HG02678 (cell line): ENCODE data around the gene ELP2.
A peak's percentile ranks its signal among the peaks of the same experiment; 100 is the strongest.
"Not testable (repeated sequence)": the region's sequence is repeated elsewhere in the genome, so short reads cannot be mapped to it uniquely, and the experiment has no call there.

Experiments used
- ATAC-seq: cut with Tn5 transposase; IDR thresholded peaks from one replicate; pipeline ENCODE4 v1.9.1; 2021; ENCODE audit warnings: mild to moderate bottlenecking, moderate library complexity; ENCODE audit not compliant: unreplicated experiment

ELP2 gene, protein sequence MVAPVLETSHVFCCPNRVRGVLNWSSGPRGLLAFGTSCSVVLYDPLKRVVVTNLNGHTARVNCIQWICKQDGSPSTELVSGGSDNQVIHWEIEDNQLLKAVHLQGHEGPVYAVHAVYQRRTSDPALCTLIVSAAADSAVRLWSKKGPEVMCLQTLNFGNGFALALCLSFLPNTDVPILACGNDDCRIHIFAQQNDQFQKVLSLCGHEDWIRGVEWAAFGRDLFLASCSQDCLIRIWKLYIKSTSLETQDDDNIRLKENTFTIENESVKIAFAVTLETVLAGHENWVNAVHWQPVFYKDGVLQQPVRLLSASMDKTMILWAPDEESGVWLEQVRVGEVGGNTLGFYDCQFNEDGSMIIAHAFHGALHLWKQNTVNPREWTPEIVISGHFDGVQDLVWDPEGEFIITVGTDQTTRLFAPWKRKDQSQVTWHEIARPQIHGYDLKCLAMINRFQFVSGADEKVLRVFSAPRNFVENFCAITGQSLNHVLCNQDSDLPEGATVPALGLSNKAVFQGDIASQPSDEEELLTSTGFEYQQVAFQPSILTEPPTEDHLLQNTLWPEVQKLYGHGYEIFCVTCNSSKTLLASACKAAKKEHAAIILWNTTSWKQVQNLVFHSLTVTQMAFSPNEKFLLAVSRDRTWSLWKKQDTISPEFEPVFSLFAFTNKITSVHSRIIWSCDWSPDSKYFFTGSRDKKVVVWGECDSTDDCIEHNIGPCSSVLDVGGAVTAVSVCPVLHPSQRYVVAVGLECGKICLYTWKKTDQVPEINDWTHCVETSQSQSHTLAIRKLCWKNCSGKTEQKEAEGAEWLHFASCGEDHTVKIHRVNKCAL

DNA sequence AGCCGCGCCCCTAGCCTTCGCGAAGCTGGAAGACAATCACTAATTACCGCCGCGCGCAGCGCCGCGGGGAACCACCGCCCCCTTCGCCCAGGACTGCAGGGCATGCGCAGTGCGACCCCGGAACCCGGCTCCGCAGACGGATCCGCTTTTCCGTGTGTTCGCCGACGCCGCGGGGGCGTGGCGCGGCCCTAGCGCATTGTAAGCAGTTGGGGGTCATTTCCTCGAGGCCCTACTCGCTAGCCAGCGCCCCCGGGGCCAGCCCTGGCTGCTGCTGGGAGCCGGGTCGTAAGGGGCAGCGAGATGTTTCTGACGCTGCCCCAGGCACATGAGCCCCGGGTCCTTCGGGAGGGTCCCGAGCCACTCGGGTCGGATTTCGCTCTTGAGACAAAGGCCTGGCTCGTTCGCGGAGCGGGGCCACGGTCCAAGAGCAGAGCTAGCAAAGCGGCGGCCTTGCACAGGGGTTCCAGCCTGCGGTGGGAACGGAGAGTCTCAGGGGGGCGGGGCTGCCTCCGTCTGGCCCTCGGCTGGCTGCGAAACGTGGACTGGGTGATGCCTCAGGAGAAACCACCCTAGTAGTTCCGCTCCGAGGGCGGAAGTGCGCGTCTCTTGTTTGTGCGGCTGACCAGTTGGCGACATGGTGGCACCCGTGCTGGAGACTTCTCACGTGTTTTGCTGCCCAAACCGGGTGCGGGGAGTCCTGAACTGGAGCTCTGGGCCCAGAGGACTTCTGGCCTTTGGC lies at the start of gene ELP2, which contains the start of gene SLC39A6:
Gene ELP2, plus strand, starts transcription at position 600 of the 739 bp plus-strand sequence. Its CDS starts 35 bp downstream, at position 635.
Gene SLC39A6, minus strand, starts transcription at position 41 of the 739 bp plus-strand sequence. CDS start 2,333 bp downstream, outside the sequence.
- ATAC-seq = peak; percentile 92

DNA sequence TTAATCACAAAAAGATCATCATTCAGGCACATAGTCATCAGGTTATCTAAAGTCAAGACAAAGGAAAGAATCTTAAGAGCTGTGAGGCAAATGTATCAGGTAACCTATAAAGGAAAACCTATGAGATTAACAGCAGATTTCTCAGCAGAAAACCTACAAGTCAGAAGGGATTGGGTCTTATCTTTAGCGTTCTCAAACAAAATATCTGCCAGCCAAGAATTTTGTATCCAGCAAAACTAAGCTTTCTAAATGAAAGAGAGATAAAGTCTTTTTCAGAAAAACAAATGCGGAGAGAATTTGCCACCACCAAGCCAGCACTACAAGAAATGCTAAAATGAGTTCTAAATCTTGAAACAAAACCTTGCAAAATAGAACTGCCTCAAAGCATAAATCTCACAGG lies 48.6 kb upstream of the ELP2 start:
- ATAC-seq = not testable (repeated sequence)

- no peak for ATAC-seq
Measured at GRCh38 chr18:36083729-36084128, 46.0 kb upstream of the ELP2 start.

- ATAC-seq = no peak
Measured at GRCh38 chr18:36085195-36085594, 44.5 kb upstream of the ELP2 start.

GRCh38 chr18:36086186-36086585 lies 43.5 kb upstream of the ELP2 start:
- no peak for ATAC-seq

DNA sequence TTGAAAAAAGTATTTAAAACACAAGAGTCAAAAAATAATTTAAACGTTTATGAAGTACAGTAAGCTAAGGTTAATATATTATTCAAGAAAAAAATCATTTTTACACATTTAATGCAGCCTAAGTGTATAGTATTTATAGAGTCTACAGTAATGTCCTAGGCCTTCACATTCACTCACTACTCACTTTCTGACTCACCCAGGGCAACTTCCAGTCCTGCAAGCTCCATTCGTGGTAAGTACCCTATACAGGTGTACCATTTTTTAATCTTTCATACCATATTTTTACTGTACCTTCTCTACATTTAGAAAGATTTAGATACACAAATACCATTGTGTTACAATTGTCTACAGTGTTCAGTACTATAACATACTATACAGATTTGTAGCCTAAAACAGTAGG lies 41.4 kb upstream of the ELP2 start:
- no peak for ATAC-seq

- ATAC-seq = no peak
Measured at GRCh38 chr18:36089001-36089400, 40.7 kb upstream of the ELP2 start.

DNA sequence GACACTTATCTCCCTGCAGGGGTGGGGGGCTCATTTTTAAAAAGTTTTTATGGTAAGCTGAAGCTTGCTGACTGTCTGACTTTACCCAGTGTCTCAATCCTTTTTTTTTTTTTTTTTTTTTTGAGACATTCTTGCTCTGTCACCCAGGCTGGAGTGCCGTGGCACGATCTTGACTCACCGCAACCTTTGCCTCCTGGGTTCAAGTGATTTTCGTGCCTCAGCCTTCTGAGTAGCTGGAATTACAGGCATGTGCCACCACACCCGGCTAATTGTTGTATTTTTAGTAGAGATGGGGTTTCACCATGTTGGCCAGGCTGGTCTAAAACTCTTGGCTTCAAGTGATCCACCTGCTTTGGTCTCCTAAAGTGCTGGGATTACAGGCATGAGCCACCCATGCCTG lies 37.6 kb upstream of the ELP2 start:
- ATAC-seq = not testable (repeated sequence)

DNA sequence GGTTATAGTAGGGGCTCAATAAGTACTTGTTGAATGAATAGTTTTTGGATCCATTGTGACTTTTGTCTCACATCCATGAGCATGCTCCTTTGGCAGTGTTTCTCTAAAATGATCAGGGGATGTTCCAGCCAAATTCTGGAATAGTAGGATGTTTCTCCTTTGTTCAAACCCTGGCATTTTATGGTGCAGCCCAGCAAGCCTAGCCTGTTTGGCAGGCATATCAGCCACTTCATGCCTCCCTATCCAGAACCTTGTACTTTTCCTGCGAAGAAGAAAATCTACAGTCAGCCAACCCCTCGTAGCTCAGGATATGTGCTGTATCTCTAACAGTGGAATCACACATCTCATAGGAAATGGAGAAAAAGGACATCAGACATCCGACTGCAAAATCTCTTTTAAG lies 35.3 kb upstream of the ELP2 start:
- no peak for ATAC-seq

- ATAC-seq = no peak
Measured at GRCh38 chr18:36095936-36096519, 33.7 kb upstream of the ELP2 start.

GRCh38 chr18:36096955-36097354 lies 32.7 kb upstream of the ELP2 start:
- no peak for ATAC-seq

DNA sequence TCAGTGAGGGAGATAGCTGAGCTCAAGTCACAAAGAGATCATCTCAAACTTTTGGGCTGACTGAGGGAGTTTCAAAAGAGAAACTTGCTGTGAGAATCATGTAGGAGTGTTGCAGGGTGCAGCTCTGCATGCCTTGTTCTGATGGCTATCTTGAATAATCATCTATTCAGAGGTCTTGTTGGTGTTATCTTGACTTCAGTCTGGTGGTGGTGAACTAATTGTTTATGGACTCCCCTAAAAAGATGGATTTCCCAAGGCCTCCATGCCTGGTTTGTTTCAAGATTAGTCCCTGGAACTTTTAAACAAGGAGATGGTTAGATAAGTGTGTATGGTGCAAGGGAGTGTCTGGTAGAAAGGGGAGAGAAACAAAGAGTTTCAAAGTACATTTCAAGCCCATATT lies 30.4 kb upstream of the ELP2 start:
- no peak for ATAC-seq

DNA sequence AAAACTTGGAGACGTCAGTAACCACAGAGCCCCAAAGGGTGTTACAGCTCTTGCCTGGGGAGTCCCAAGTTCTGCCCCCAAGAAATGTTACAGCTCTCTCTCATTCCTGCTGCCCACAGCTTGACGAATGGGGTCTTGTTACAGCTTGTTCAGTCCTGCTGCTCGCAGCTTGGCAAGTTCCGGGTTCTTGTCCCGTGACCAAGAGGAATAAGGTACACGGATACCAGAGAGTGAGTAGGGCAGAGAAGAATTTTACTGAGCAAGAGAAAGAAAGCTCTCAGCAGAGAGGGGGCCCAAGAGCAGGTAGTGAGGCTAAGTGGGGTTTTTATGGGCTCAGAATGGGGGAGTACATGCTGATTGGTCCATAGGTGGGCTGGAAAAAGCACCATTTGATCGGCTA lies 27.8 kb upstream of the ELP2 start:
- no peak for ATAC-seq

DNA sequence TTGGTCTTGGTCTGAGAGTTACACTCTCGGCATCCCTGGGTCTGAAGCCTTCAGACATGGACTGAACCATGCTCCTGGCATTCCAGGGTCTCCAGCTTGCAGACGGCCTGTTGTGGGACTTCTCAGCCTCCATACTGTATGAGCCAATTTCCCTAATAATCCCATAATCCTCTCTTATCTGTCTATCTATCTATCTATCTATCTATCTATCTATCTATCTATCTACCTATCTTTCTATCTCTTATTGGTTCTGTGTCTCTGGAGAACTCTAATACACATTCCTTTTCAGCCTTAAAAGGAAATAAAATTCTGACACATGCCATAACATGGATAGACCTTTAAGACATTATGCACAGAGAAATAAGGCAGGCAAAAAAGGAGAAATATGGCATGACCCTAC lies 24.9 kb upstream of the ELP2 start:
- ATAC-seq = no peak

DNA sequence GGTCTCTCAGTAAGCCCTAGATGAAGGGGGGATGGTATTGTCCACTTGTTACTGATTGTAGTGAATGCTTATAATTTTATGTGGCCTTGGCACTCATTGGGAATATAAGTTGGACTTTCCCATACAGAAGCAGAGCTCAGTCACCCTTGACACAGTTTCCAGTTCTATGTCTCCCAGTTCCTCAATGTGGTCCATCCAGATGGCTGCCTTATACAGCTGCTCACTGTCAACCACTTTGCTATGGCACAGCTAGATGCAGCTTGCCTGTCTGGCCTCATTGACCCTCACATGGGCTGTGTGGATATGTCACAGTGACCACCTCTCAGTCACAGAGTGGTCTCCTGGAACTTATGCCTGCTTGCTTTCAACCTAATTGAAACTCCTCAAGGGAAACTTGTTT lies 22.2 kb upstream of the ELP2 start:
- ATAC-seq = no peak

DNA sequence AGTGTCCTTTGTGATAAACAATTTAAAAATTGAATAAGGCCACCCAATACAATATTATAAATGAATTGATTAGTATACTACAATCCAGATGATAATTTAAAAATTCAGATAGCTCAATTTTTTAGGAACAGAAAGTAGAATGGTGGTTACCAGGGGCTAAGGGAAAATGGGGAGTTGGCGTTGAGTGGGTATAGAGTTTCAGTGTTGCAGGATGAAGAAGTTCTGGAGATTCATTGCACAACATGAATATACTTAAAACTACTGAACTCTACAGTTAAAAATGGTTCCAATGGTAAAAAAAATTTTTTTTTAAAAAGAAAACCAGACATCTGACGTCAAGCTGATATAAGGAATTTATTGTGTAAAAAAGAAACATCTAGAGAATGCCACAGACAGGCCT lies 21.5 kb upstream of the ELP2 start:
- no peak for ATAC-seq

DNA sequence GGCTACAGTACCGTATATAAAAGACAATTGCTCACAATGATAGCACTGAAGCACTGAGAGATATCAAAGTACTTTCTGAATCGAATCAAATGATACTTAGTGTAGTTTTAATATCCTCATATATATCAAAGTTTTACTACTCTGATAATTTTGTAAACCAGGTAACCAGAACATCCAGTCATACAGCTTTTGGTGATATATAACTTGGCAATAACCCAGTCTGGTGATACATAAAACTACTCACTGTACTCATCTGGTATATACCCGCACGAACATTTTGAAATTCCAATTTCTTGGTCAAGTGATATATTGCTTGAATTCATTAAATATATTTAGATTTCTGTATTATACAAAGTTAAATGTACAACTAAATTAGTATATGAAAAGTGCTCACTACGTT lies 21.1 kb upstream of the ELP2 start:
- ATAC-seq = no peak

DNA sequence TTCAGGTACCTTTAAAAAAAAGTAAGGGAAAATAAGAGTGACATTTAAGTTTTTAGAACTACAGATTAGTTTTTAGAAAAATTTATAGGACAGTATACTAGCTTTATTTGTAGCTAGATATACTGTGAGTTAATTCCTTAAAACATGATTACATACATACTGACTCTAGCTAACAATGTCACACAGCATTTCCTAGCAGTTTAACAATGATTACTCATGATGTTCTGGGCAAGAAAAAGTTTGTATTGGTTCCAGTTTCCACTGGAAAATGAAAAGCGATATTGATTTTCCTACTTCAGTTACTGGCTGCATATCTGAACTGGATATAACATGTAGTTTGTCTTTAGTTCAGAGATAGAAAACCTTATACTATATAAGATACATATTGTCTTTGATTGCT lies 20.0 kb upstream of the ELP2 start:
- ATAC-seq = no peak

GRCh38 chr18:36112302-36112701 lies 17.4 kb upstream of the ELP2 start:
- ATAC-seq = no peak

DNA sequence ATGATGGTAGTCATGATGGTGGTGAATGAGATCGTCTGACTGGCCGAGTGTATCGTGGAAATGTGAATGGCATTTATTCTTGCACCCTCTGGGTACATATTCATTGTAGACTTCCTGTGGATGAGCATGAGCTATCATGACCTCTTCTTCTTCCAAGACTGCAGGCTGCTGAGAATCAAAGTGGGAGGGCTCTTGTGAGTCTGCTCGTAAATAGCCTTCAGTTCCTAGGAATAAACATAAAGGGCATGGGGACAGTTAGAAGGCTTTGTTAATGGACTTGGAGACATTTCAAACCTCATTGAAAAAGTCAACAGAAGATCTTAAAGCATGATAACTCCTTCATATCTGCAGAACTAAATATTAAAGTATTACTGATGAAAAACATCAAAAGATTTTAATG lies 15.4 kb upstream of the ELP2 start:
- ATAC-seq = no peak

DNA sequence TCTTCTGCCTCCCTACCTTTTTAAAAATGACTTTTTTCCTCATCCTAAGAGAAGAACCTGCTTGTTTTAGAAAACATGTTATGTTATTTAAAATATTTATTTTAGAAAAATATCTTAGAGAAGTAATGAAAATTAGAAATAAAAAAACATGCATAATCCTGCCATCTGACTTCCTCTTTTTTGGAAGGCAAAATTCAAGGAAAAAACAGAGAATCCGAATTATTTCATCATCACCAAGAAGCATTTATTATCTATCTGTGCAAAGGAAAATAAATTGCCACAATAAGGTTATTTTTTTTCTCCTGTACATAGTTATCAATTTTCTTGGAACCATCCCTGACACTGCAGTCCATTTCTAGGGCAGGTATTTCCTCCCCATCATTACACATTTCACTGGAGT lies 15.0 kb upstream of the ELP2 start:
- ATAC-seq = no peak
